Stimulated activated CD4-positive, alpha-beta T cell treated with anti-CD3 and anti-CD28 coated beads, TNF-alpha, amount 100 ng/mL, for 48 hours (primary cell): ENCODE data around the gene PLOD1.
A peak's percentile ranks its signal among the peaks of the same experiment; 100 is the strongest.
"Not testable (repeated sequence)": the region's sequence is repeated elsewhere in the genome, so short reads cannot be mapped to it uniquely, and the experiment has no call there.

Source experiments
- DNase-seq, 3 donors: peaks; one replicate each; pipeline ENCODE4 v3.0.0-alpha.2; 2020; ENCODE audit warnings: low read depth in 3 of 3

PLOD1 gene

GRCh38 chr1:11934302-11935056 lies at the start of gene PLOD1:
PLOD1 (plus strand) TSS chr1:11934717; CDS start chr1:11934780, 63 bp downstream.
- DNase-seq: peak; percentile 69 to 84 (median 72)

- DNase-seq: no peak
These were observed 48.6 kb upstream of the PLOD1 start for GRCh38 chr1:11885916-11886315.

- no peak for DNase-seq
These were observed 47.4 kb upstream of the PLOD1 start for GRCh38 chr1:11886986-11887665.

- no peak for DNase-seq
These were observed 46.9 kb upstream of the PLOD1 start for GRCh38 chr1:11887666-11888007.

GRCh38 chr1:11888206-11888876 lies 46.2 kb upstream of the PLOD1 start:
- DNase-seq: no peak

- DNase-seq: no peak
These were observed 45.7 kb upstream of the PLOD1 start for GRCh38 chr1:11888877-11889208.

GRCh38 chr1:11891433-11892186 lies 42.9 kb upstream of the PLOD1 start:
- DNase-seq: no peak

GRCh38 chr1:11893907-11894251 lies 40.6 kb upstream of the PLOD1 start:
- peak; percentile 37 to 68 (median 46) for DNase-seq

GRCh38 chr1:11894501-11894900 lies 40.0 kb upstream of the PLOD1 start:
- not testable (repeated sequence) for DNase-seq

GRCh38 chr1:11898086-11898785 lies 36.3 kb upstream of the PLOD1 start:
- DNase-seq: no peak

GRCh38 chr1:11898831-11899467 lies 35.6 kb upstream of the PLOD1 start:
- DNase-seq: no peak

- DNase-seq: not testable (repeated sequence)
These were observed 33.1 kb upstream of the PLOD1 start for GRCh38 chr1:11901446-11901845.

GRCh38 chr1:11903210-11903609 lies 31.3 kb upstream of the PLOD1 start:
- DNase-seq: no peak

- not testable (repeated sequence) for DNase-seq
These were observed 30.4 kb upstream of the PLOD1 start for GRCh38 chr1:11904156-11904555.

GRCh38 chr1:11904978-11905377 lies 29.5 kb upstream of the PLOD1 start:
- DNase-seq: no peak

- no peak for DNase-seq
These were observed 27.6 kb upstream of the PLOD1 start for GRCh38 chr1:11906870-11907269.

- peak; percentile 79 to 84 (median 82) for DNase-seq
These were observed 27.0 kb upstream of the PLOD1 start for GRCh38 chr1:11907275-11908094.

- peak; percentile 50 to 77 (median 72) for DNase-seq
These were observed 26.3 kb upstream of the PLOD1 start for GRCh38 chr1:11908095-11908675.

GRCh38 chr1:11910914-11911228 lies 23.6 kb upstream of the PLOD1 start:
- not testable (repeated sequence) for DNase-seq

- DNase-seq: no peak
These were observed 22.5 kb upstream of the PLOD1 start for GRCh38 chr1:11912000-11912399.
